HL-60 (cell line): ENCODE measurements around the gene MAD1L1.

Experiments used
- GABPA ChIP-seq: IDR thresholded peaks from 2 replicates; pipeline ENCODE4 v1.6.1; 2012; ENCODE audit warnings: low read depth
- POLR2AphosphoS5 ChIP-seq: IDR thresholded peaks from 2 replicates; pipeline ENCODE4 v1.6.1; 2012; ENCODE audit warnings: low read depth
- SPI1 ChIP-seq: IDR thresholded peaks from 2 replicates; pipeline ENCODE4 v1.6.1; 2012; ENCODE audit warnings: low read depth, mild to moderate bottlenecking, borderline replicate concordance
- TF ChIP-seq, protein P1 (sequence below): IDR thresholded peaks from one replicate; pipeline ENCODE4 v1.5.1; 2011; ENCODE audit warnings: low read length, control low read depth, inconsistent platforms; ENCODE audit not compliant: insufficient read depth
- TF ChIP-seq, protein P2 (sequence below): IDR thresholded peaks from 2 replicates; pipeline ENCODE4 v1.6.1; 2012; ENCODE audit warnings: low read depth; ENCODE audit not compliant: insufficient replicate concordance

DNA sequence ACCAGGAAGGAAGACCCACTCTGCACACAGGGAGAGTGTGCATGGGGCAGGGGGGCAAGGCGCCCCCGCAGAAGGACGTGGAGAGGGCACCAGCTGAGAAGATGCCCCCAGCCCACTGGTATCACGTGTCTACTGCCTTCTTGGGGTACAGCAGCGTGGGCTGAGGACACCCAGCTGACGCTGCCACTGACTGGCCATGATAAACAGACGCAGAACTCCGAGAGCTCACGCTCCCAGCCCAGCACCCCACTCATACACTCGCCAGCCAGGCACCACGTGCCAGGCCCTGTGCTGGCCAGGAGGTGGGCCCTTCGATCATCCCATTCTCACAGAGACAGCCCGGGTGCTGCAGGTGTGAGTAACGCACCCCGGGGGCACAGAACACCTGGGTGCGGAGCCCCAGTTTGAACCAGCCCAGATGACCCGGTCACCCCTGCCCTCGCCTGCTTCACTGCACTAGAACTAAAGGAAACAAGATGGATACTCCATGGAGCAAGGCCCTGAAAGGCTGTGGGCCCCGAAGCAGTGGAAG is 199.8 kb downstream of the MAD1L1 start:
- TF ChIP-seq POLR2AphosphoS5: no peak
- TF ChIP-seq, protein P1, sequence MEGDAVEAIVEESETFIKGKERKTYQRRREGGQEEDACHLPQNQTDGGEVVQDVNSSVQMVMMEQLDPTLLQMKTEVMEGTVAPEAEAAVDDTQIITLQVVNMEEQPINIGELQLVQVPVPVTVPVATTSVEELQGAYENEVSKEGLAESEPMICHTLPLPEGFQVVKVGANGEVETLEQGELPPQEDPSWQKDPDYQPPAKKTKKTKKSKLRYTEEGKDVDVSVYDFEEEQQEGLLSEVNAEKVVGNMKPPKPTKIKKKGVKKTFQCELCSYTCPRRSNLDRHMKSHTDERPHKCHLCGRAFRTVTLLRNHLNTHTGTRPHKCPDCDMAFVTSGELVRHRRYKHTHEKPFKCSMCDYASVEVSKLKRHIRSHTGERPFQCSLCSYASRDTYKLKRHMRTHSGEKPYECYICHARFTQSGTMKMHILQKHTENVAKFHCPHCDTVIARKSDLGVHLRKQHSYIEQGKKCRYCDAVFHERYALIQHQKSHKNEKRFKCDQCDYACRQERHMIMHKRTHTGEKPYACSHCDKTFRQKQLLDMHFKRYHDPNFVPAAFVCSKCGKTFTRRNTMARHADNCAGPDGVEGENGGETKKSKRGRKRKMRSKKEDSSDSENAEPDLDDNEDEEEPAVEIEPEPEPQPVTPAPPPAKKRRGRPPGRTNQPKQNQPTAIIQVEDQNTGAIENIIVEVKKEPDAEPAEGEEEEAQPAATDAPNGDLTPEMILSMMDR: no peak
- TF ChIP-seq GABPA: no peak
- TF ChIP-seq, protein P2, sequence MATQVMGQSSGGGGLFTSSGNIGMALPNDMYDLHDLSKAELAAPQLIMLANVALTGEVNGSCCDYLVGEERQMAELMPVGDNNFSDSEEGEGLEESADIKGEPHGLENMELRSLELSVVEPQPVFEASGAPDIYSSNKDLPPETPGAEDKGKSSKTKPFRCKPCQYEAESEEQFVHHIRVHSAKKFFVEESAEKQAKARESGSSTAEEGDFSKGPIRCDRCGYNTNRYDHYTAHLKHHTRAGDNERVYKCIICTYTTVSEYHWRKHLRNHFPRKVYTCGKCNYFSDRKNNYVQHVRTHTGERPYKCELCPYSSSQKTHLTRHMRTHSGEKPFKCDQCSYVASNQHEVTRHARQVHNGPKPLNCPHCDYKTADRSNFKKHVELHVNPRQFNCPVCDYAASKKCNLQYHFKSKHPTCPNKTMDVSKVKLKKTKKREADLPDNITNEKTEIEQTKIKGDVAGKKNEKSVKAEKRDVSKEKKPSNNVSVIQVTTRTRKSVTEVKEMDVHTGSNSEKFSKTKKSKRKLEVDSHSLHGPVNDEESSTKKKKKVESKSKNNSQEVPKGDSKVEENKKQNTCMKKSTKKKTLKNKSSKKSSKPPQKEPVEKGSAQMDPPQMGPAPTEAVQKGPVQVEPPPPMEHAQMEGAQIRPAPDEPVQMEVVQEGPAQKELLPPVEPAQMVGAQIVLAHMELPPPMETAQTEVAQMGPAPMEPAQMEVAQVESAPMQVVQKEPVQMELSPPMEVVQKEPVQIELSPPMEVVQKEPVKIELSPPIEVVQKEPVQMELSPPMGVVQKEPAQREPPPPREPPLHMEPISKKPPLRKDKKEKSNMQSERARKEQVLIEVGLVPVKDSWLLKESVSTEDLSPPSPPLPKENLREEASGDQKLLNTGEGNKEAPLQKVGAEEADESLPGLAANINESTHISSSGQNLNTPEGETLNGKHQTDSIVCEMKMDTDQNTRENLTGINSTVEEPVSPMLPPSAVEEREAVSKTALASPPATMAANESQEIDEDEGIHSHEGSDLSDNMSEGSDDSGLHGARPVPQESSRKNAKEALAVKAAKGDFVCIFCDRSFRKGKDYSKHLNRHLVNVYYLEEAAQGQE: no peak
- TF ChIP-seq SPI1: no peak
